Kidney epithelial cell (primary cell): Measurements from ENCODE around the gene GPR37L1. TPM values are rescaled to one million over a fixed set of nuclear protein-coding genes. Genes with fewer than 3 reads are reported as not detected.
"Not testable (repeated sequence)": the region's sequence is repeated elsewhere in the genome, so short reads cannot be mapped to it uniquely, and the experiment has no call there.

ENCODE experiments used
- DNase-seq: peaks from one replicate; pipeline ENCODE4 v3.0.0-alpha.2; 2010; ENCODE audit warnings: low read depth
- H3K27me3 ChIP-seq: 2 replicates; pipeline ENCODE4 v1.6.0; 2011; ENCODE audit warnings: low read length; ENCODE audit not compliant: control insufficient read depth, insufficient read depth
- H3K36me3 ChIP-seq: 2 replicates; pipeline ENCODE4 v1.5.1; 2011; ENCODE audit warnings: low read length; ENCODE audit not compliant: control insufficient read depth, insufficient read depth
- H3K4me3 ChIP-seq: 2 replicates; pipeline ENCODE4 v1.5.1; 2011; ENCODE audit warnings: low read depth, mild to moderate bottlenecking, control low read depth, low read length
- CTCF ChIP-seq: IDR thresholded peaks from 2 replicates; pipeline ENCODE4 v1.5.1; 2011; ENCODE audit warnings: mild to moderate bottlenecking, moderate library complexity, low read length, control low read depth, inconsistent platforms; ENCODE audit not compliant: insufficient read depth, poor library complexity, severe bottlenecking
- total RNA-seq: library from RNA; depleted of rRNA; stranded (reverse); fragments of >200 nt; gene quantifications from 2 replicates; pipeline ENCODE4 v1.2.3, GENCODE V29; 2015

Gene GPR37L1
- total RNA-seq, 1 donor from 2014 or later: 0.04 TPM

GRCh38 chr1:202133989-202134388 lies 11.3 kb downstream of the GPR37L1 start:
- H3K4me3 ChIP-seq: no peak overlapping the region
- H3K36me3 ChIP-seq: peaks cover 2% of the 10 kb centered on the region
- H3K27me3 ChIP-seq: no peaks in the 10 kb centered on the region
- no peak for DNase-seq
- no peak for TF ChIP-seq CTCF

GRCh38 chr1:202134645-202135172 lies 12.0 kb downstream of the GPR37L1 start:
- TF ChIP-seq CTCF: no peak
- DNase-seq: no peak
- no peak overlapping the region for H3K4me3 ChIP-seq
- H3K36me3 ChIP-seq: peaks cover 2% of the 10 kb centered on the region
- H3K27me3 ChIP-seq: no peaks in the 10 kb centered on the region

- Histone ChIP-seq H3K36me3 (peaks cover 2% of the 10 kb centered on the region), H3K27me3 (no peaks in the 10 kb centered on the region), H3K4me3 (no peak overlapping the region)
- no peak for DNase-seq
- TF ChIP-seq CTCF: peak; percentile 76
Measured at GRCh38 chr1:202135221-202135721, 12.6 kb downstream of the GPR37L1 start.

DNA sequence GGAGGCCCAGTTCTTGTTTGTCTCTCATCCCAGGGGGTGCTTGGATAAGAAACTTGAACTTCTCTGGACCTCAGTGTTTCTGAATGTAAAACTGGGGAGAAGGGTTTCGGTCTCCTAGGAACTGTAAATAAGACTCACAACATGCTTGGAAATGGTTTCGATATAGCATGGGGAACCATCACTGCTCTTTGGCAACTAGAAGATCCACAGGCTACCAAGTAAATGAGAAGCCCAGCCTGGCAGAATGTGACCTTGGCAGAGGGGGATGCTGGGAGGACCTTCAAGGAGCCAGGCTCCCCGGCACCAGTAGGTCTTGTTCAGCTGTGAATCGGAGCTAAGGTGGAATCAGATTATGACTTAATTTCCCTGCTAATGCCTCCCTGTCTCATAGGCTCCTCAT lies 18.1 kb downstream of the GPR37L1 start:
- H3K4me3 ChIP-seq: no peak overlapping the region
- H3K36me3 ChIP-seq: peaks cover 1% of the 10 kb centered on the region
- no peak for DNase-seq
- no peak for TF ChIP-seq CTCF
- H3K27me3 ChIP-seq: no peaks in the 10 kb centered on the region

GRCh38 chr1:202141468-202141867 lies 18.8 kb downstream of the GPR37L1 start:
- H3K4me3 ChIP-seq, H3K27me3 ChIP-seq, DNase-seq, H3K36me3 ChIP-seq: not testable (repeated sequence)

DNA sequence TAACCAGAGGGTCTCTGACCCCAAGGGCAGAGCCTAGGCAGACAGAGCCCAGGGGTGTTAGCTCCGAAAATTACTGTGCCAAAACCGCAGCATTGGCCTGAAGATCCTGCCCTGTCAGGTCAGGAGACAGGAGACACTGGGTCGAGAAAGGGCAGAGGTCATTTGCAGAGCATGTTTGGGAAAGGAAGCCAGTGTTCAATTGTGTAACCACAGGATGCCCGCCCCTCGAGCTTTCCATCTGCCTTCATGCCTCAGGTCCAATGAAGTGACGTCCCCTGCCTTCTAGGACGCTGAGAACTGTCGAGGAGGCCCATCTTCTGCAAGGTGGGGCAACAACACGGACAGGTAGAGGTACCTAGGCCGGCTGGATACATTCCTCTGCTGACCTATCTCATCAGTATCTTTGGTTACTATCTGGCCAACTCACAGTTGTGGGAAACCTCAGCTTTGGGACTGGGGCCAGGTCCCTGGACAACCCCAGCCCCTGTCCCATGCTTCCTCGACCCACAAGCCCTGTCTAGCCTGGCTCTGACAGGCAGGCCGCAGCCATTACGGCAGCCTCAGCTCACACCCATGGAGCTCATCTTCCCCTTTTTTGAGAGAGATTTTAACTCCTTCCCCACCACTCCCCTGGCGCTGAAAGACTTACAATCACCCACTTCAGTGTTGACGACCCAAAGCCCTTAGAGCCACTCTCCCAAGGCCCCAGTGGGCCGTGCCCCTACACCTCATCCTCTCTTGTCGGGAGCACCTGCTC lies 20.5 kb downstream of the GPR37L1 start:
- peak overlapping the region; percentile 96 for H3K4me3 ChIP-seq
- no peak for DNase-seq
- peaks cover 1% of the 10 kb centered on the region for H3K36me3 ChIP-seq
- H3K27me3 ChIP-seq: no peaks in the 10 kb centered on the region
- TF ChIP-seq CTCF: no peak
